Astrocyte of the spinal cord (primary cell): ENCODE measurements around the gene AHCTF1.

Source experiments
- DNase-seq: peaks from one replicate; pipeline ENCODE4 v3.0.0; 2011; ENCODE audit warnings: low read depth, low spot score
- H3K4me3 ChIP-seq: 2 replicates; pipeline ENCODE4 v1.5.1; 2011; ENCODE audit warnings: low read depth, mild to moderate bottlenecking, low read length, moderate library complexity
- in situ Hi-C: cut with HindIII; loops from 2 replicates; pipeline ENCODE4 v1.10.0; 2017; ENCODE audit warnings: low sequenced_read_pairs
- TF ChIP-seq, protein P1 (sequence below): IDR thresholded peaks from 2 replicates; pipeline ENCODE4 v1.5.1; 2012; ENCODE audit warnings: low read depth, mild to moderate bottlenecking, low read length, inconsistent platforms

Gene AHCTF1

DNA sequence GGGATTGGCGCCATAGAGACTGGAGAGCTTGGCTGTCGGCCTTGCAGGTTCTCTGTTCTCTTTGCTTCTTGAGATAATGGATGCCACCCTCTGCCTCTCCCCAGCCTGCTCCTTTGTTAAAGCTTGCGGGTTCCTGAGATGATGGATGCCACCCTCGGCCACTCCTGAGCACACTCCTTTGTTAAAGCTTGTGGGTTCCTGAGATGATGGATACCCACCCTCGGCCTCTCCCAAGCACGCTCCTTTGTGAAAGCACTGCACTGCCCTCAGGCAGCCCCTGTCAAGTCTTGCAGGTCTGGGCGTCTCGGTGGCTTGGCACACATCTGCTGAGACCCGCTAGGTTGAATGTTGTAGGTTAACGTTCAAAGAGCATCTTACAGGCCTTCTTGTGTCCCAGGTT lies 131.0 kb downstream of the AHCTF1 start:
- TF ChIP-seq, protein P1, sequence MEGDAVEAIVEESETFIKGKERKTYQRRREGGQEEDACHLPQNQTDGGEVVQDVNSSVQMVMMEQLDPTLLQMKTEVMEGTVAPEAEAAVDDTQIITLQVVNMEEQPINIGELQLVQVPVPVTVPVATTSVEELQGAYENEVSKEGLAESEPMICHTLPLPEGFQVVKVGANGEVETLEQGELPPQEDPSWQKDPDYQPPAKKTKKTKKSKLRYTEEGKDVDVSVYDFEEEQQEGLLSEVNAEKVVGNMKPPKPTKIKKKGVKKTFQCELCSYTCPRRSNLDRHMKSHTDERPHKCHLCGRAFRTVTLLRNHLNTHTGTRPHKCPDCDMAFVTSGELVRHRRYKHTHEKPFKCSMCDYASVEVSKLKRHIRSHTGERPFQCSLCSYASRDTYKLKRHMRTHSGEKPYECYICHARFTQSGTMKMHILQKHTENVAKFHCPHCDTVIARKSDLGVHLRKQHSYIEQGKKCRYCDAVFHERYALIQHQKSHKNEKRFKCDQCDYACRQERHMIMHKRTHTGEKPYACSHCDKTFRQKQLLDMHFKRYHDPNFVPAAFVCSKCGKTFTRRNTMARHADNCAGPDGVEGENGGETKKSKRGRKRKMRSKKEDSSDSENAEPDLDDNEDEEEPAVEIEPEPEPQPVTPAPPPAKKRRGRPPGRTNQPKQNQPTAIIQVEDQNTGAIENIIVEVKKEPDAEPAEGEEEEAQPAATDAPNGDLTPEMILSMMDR = no peak
- DNase-seq = no peak
- in situ Hi-C loops = no loop called here
- H3K4me3 ChIP-seq = no peak overlapping the region

DNA sequence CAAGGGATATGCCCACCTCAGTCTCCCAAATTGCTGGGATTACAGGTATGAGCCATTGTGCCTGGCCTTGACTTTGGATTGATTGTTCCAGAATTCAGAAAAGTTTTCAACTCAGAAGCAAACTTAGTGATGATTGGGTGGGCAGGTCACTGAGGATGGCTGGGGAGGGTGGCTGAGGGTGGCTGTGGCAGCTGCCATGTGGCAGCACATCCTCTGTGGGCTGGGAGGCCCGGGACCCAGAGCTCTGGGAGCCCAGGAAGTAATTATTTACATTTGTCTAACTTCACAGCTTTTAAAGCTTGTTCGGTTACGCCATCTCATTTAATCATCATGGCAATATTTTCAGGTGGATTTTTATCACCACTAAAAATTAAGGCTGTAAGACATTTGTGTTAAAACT lies 131.4 kb downstream of the AHCTF1 start:
- in situ Hi-C loops = no loop called here
- H3K4me3 ChIP-seq = no peak overlapping the region
- no peak for DNase-seq
- TF ChIP-seq, protein P1 = no peak

DNA sequence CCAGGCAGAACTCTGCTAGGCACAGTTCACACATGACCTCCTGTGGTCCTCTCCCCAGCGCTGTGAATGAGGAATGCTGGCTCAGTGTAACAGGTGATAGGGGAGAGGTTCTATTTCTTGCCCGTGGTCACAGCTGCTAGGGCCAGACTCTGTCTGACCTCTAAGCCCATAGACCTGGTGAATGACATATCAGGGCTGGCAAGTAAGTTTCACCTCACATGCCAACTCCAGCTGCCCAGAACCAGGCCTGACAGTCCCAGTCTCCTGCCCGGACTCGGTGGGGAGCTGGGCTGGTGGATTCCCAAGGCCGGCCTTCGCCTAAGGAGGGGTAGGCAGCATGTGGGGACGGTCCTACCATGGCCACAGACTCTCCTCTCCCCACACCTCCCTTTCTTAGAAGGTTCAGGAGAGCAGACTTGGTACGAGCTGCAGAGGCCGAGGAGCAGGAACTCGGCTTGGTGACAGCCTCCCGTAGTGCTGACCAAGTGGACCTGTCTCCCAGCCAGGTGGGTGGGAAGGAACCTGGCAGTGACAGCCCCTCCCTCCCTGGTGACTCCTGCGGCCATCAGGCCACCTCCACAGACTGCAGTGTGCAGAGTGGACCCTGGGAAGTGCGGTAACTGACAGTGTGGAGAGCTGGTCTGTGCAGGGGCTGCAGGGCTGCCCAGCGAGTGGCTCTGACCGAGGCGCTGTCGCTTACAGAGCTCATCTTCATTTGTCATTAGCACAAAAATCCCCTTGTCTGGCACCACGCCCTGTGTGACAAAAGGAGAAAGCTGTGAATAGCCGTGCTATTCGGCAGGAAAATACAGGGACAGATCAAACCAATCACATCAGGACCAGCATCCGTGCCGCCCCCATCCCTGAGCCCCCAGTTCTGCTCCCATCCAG lies 132.9 kb downstream of the AHCTF1 start:
- DNase-seq = no peak
- H3K4me3 ChIP-seq = no peak overlapping the region
- in situ Hi-C loops = no loop called here
- TF ChIP-seq, protein P1 = no peak

DNA sequence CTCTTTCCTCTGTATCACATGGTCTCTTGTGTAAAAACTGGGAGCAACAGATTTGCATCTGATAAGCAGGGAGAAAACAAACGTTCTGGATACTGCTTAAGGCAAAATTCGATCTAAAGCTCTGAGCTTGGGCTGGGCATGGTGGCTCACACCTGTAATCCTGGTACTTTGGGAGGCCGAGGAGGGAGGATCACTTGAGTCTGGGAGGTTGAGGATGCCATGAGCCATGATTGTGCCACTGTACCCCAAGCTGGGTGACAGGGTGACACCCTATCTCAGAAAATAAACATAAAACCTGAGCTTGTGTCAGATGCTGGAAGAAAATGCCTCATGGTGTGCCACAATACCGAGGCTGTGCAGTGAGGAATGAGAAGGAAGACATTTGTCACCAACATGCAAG lies 133.6 kb downstream of the AHCTF1 start:
- TF ChIP-seq, protein P1 = no peak
- H3K4me3 ChIP-seq = no peak overlapping the region
- DNase-seq = no peak
- in situ Hi-C loops = no loop called here

DNA sequence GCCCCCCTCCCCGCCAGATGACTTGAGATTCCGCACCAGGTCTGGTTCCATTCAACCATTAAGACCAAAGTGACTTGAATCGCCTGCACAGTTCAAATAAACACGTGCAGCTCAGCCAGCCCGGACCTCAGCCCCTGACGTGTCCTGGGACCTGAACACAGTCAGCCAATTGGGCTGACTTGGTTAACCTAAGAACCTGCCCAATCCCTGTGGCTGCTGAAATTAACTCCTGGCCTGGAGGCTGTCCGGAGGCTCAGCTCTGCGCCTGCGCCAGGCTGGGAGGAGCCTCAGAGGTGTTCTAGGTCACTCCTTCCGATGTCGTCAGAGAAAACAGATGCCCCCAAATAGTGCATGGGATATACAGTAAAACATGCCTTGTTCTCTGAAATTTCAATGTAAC lies 134.2 kb downstream of the AHCTF1 start:
- TF ChIP-seq, protein P1 = no peak
- DNase-seq = no peak
- in situ Hi-C loops = no loop called here
- H3K4me3 ChIP-seq = no peak overlapping the region

DNA sequence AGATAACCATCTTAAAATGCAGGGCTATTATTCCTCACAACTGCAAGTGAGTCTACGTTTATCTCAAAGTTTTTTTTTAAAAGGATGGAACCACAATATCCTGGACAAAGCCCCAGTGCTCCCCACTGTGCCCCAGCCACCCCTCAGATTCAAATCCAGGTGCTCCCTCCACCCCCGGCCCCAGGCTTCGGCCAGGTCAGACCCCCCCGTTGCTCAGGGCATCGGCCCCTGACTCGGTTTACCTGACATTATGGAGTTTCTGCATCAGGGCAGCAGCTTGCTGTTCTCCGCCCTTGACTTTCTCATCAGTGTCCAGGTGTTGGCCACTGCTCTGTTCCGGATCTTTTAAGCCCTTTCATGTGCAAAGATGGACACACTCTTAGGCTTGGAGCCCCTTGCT lies 134.6 kb downstream of the AHCTF1 start:
- DNase-seq = no peak
- in situ Hi-C loops = no loop called here
- TF ChIP-seq, protein P1 = no peak
- no peak overlapping the region for H3K4me3 ChIP-seq
